T-cell (primary cell): ENCODE measurements around the gene KIFAP3. TPM values are rescaled to one million over a fixed set of nuclear protein-coding genes. Genes with fewer than 3 reads are reported as not detected.

Source experiments
- ATAC-seq, 4 experiments: fragments of 200-7000 bp in 3 of 4; fragments of 150-1000 bp in 1 of 4; cut with Tn5 transposase; replicated peaks in 1 of 4; 1 replicate in 3 of 4; 2 replicates in 1 of 4; pipeline ENCODE4 v1.10.0; 2021; ENCODE audit warnings: moderate library complexity in 3 of 4, mild to moderate bottlenecking in 2 of 4, moderate number of reproducible peaks in 1 of 4
- CTCF ChIA-PET, 2 donors: fragments of 300-600 bp; sonication (Branson Sonifier 250); formaldehyde crosslinking; loops; one replicate each; lab custom pipeline; 2022; ENCODE audit warnings: antibody characterized with exemption in 2 of 2; lab: Charles Lee
- POLR2A ChIA-PET, 2 donors: fragments of 300-600 bp; sonication (Branson Sonifier 250); formaldehyde crosslinking; loops; one replicate each; lab custom pipeline; 2022; ENCODE audit warnings: antibody characterized with exemption in 2 of 2; lab: Charles Lee
- DNase-seq, 35 experiments: peaks; one replicate each; pipeline versions ENCODE4 v3.0.0 to v3.0.0-alpha.2; 2013 to 2023
- H3K27ac ChIP-seq: one replicate; pipeline ENCODE4 v1.5.1; 2013; ENCODE audit warnings: low read length
- H3K27me3 ChIP-seq, 2 experiments: replicated peaks in 1 of 2; 1 replicate in 1 of 2; 2 replicates in 1 of 2; pipeline versions ENCODE4 v1.6.1 to v1.7.0; 2013; ENCODE audit warnings: low read length in 1 of 2, mixed read lengths in 1 of 2; ENCODE audit not compliant: control insufficient read depth in 2 of 2, insufficient read depth in 2 of 2; ENCODE audit errors: extremely low read depth in 1 of 2
- H3K36me3 ChIP-seq, 2 donors: 1 replicate in 1 of 2; 2 replicates in 1 of 2; pipeline versions ENCODE4 v1.6.1 to v1.7.0; 2013; ENCODE audit warnings: low read length in 1 of 2; ENCODE audit not compliant: control insufficient read depth in 2 of 2, insufficient read depth in 1 of 2; ENCODE audit errors: extremely low read depth in 1 of 2
- H3K4me1 ChIP-seq, 2 experiments: 1 replicate in 1 of 2; 2 replicates in 1 of 2; pipeline versions ENCODE4 v1.6.1 to v1.7.0; 2013; ENCODE audit warnings: low read length in 2 of 2, mixed read lengths in 1 of 2; ENCODE audit not compliant: insufficient read depth in 2 of 2, control insufficient read depth in 1 of 2; ENCODE audit errors: extremely low read depth in 1 of 2
- H3K4me3 ChIP-seq, 2 donors: 1 replicate in 1 of 2; 2 replicates in 1 of 2; pipeline versions ENCODE4 v1.5.1 to v1.7.0; 2013; ENCODE audit warnings: mild to moderate bottlenecking in 2 of 2, low read length in 1 of 2, moderate library complexity in 1 of 2; ENCODE audit not compliant: control insufficient read depth in 1 of 2; ENCODE audit errors: extremely low read depth in 1 of 2
- H3K9me3 ChIP-seq: 2 replicates; pipeline ENCODE4 v1.7.0; 2013
- H3K27ac Mint-ChIP-seq, 2 donors: one replicate each; pipeline ENCODE4 v1.8.0; 2020 to 2021; ENCODE audit warnings: mild to moderate bottlenecking in 2 of 2, mixed read lengths in 2 of 2
- H3K27me3 Mint-ChIP-seq, 2 donors: one replicate each; pipeline ENCODE4 v1.8.0; 2021 to 2022; ENCODE audit warnings: mixed read lengths in 2 of 2
- H3K36me3 Mint-ChIP-seq: one replicate; pipeline ENCODE4 v1.8.0; 2021; ENCODE audit warnings: mixed read lengths
- H3K4me1 Mint-ChIP-seq, 3 donors: one replicate each; pipeline ENCODE4 v1.8.0; 2020 to 2022; ENCODE audit warnings: mixed read lengths in 3 of 3, mild to moderate bottlenecking in 1 of 3
- H3K4me3 Mint-ChIP-seq, 3 donors: one replicate each; pipeline ENCODE4 v1.8.0; 2020 to 2022; ENCODE audit warnings: mild to moderate bottlenecking in 3 of 3, mixed read lengths in 3 of 3, moderate library complexity in 3 of 3
- H3K9me3 Mint-ChIP-seq, 3 donors: one replicate each; pipeline ENCODE4 v1.8.0; 2020 to 2022; ENCODE audit warnings: mixed read lengths in 3 of 3
- WGBS: methylation state at CpG from one replicate; pipeline ENCODE4 v1.1.5; 2013; ENCODE audit warnings: missing lambda C conversion rate; ENCODE audit not compliant: insufficient coverage; 5-methylcytosine and 5-hydroxymethylcytosine counted together
- total RNA-seq, 35 experiments: library from RNA in 6 of 35; stranded (reverse) in 6 of 35; fragments of 120-200 nt in 1 of 35; gene quantifications; one replicate each; pipeline versions ENCODE4 v1.2.1 to v1.2.4 and lab custom pipeline; 2013 to 2026

KIFAP3 gene
- total RNA-seq, 5 donors from 2014 or later (not counting 1 experiment from before 2014, with no cell fraction given) = 13.8 to 20.2 (median 16.6) TPM

DNA sequence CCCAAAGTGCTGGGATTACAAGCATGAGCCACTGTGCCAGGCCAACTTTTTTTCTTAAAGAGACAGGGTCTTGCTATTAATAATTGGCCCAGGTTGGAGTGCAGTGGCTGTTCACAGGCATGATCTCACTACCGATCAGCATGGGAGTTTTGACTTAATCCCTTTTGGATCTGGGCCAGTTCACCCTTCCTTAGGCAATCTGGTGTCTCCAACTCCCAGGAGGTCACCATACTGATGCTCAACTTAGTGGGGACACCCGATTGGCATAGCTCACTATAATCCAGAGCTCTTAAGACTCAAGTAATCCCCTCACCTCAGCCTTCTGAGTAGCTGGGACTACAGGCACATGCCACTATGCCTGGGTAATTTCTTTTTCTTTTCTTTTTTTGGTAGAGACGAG is 116.6 kb downstream of the KIFAP3 start:
- no peaks in the 10 kb centered on the region for H3K9me3 Mint-ChIP-seq
- Histone ChIP-seq H3K36me3 (peaks cover 0 to 14% of the 10 kb centered on the region in 2 donors), H3K4me1 (no peaks in the 10 kb centered on the region), H3K27ac (no peak overlapping the region), H3K27me3 (no peaks in the 10 kb centered on the region), H3K4me3 (no peak overlapping the region), H3K9me3 (no peaks in the 10 kb centered on the region)
- H3K4me3 Mint-ChIP-seq = no peak overlapping the region
- H3K4me1 Mint-ChIP-seq = no peaks in the 10 kb centered on the region
- no peaks in the 10 kb centered on the region for H3K27me3 Mint-ChIP-seq
- ATAC-seq = no peak
- ChIA-PET POLR2A (no interaction called here), CTCF (no interaction called here)
- peaks cover 21% of the 10 kb centered on the region for H3K36me3 Mint-ChIP-seq
- no peak overlapping the region for H3K27ac Mint-ChIP-seq
- DNase-seq = no peak
- WGBS = 100% methylated on average over 2 of the region's 3 CpGs

DNA sequence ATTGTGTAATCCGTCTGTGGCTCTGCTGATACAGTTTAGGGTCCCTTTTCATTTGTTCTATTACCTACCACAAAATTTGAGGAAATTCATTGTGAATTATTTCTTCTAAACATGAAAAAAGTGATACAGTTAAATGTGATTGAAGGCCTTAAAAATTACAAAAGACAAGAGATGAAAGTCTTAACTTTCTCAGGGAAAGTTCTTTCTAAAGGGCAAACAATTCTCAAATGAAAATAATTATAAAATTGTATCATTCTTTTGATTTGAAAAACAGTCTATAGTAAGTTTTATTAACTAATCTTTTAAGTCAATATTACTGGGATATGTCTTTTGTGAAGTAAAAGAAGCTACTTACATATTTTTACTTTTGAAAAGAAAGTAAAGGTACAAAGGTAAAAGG is 123.4 kb downstream of the KIFAP3 start:
- Histone ChIP-seq H3K36me3 (peaks cover 0 to 7% of the 10 kb centered on the region in 2 donors), H3K4me1 (no peaks in the 10 kb centered on the region), H3K4me3 (no peak overlapping the region), H3K9me3 (no peaks in the 10 kb centered on the region), H3K27me3 (no peaks in the 10 kb centered on the region), H3K27ac (no peak overlapping the region)
- ChIA-PET POLR2A (no interaction called here), CTCF (no interaction called here)
- WGBS = no CpG with 5 or more reads among the region's 1 CpG
- H3K36me3 Mint-ChIP-seq = peaks cover 17% of the 10 kb centered on the region
- H3K4me3 Mint-ChIP-seq = no peak overlapping the region
- H3K4me1 Mint-ChIP-seq = no peaks in the 10 kb centered on the region
- ATAC-seq (no peak), DNase-seq (no peak)
- no peak overlapping the region for H3K27ac Mint-ChIP-seq
- no peaks in the 10 kb centered on the region for H3K9me3 Mint-ChIP-seq
- H3K27me3 Mint-ChIP-seq = no peaks in the 10 kb centered on the region

DNA sequence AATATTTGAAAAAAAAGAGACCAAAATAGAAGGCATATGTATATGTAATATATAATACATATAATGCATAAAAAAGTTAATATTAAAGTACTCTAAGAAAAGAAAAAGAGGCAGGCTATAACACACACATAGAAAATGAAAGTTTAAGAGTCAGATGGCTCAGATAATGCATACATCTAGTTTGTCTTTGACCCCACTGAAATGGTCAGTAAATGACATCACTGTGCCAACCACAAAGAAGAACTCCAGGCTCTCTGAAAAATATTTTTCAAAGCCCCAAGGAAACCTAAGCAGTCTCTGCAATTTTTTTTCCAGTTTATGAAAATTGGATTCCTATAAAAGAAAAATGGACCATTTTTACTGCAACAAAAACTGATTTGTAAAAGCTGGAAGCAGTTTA is 125.4 kb downstream of the KIFAP3 start:
- no peak overlapping the region for H3K4me3 ChIP-seq
- H3K36me3 ChIP-seq = peaks cover 4 to 7% of the 10 kb centered on the region in 2 donors
- ATAC-seq (no peak), DNase-seq (no peak)
- H3K4me1 ChIP-seq = no peaks in the 10 kb centered on the region
- Mint-ChIP-seq H3K9me3 (no peaks in the 10 kb centered on the region), H3K27me3 (no peaks in the 10 kb centered on the region), H3K4me1 (no peaks in the 10 kb centered on the region), H3K36me3 (peaks cover 19% of the 10 kb centered on the region), H3K4me3 (no peak overlapping the region), H3K27ac (no peak overlapping the region)
- H3K27me3 ChIP-seq = no peaks in the 10 kb centered on the region
- ChIA-PET POLR2A (no interaction called here), CTCF (interaction anchor here in 1 of 2 donors (0.6 kb wide), 1 partner anchor 708 kb away, joined by 3 read pairs; no protein-coding TSS in a partner anchor)
- no peaks in the 10 kb centered on the region for H3K9me3 ChIP-seq
- H3K27ac ChIP-seq = no peak overlapping the region

DNA sequence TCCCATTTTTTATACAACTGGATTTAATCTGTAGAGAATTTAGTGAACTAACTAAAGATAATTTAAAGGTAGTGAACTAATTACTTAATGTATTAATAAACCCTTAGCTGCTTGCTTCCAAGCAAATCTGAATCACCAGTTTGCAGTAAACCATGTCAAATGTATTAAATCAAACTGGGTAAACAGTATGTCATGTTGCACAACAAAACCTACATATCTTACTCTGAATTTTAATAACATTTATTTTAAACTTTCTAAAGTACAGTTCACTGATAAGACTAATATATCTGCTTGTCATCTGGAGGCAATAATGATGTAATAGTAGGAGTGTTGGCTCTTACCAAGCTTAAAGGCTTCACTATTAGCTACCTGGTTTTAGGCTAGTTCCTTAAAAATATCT is 128.3 kb downstream of the KIFAP3 start:
- Histone ChIP-seq H3K36me3 (peaks cover 2 to 4% of the 10 kb centered on the region in 2 donors), H3K4me3 (no peak overlapping the region), H3K27me3 (no peaks in the 10 kb centered on the region), H3K27ac (no peak overlapping the region), H3K4me1 (no peaks in the 10 kb centered on the region), H3K9me3 (no peaks in the 10 kb centered on the region)
- DNase-seq = no peak
- no peak overlapping the region for H3K4me3 Mint-ChIP-seq
- CTCF ChIA-PET = interaction anchor here in 1 of 2 donors (0.6 kb wide), 1 partner anchor 674 kb away, joined by 3 read pairs; no protein-coding TSS in a partner anchor
- POLR2A ChIA-PET = interaction anchor here in 1 of 2 donors (0.6 kb wide), 1 partner anchor 1538 kb away, joined by 3 read pairs; no protein-coding TSS in a partner anchor
- peaks cover 10% of the 10 kb centered on the region for H3K36me3 Mint-ChIP-seq
- no peaks in the 10 kb centered on the region for H3K27me3 Mint-ChIP-seq
- H3K27ac Mint-ChIP-seq = no peak overlapping the region
- ATAC-seq = no peak
- no peaks in the 10 kb centered on the region for H3K9me3 Mint-ChIP-seq
- no peaks in the 10 kb centered on the region for H3K4me1 Mint-ChIP-seq

DNA sequence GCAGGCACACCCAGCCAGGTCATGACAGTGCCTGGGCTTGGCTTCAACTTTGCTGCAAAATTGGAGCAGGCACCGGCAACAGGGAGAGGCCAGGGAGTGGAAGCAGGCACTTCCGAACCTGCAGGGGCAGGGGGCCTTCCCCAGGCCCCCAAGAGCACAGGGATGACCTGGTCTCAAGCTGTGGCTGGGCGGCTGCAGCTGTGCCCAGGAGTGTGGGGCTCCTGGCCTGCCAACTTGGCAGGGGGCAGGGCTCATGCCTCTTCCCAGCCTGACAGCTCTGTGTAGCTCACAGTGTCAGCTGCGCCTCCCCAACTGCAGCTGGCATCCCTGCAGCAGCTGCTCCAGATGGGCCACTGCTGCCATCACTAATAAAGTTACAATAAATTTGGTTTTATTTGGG is 129.3 kb downstream of the KIFAP3 start:
- no peak overlapping the region for H3K27ac Mint-ChIP-seq
- 96% methylated on average over 3 of the region's 4 CpGs for WGBS
- no peaks in the 10 kb centered on the region for H3K27me3 Mint-ChIP-seq
- H3K36me3 Mint-ChIP-seq = peaks cover 8% of the 10 kb centered on the region
- Histone ChIP-seq H3K36me3 (peaks cover 2 to 4% of the 10 kb centered on the region in 2 donors), H3K27ac (no peak overlapping the region), H3K9me3 (no peaks in the 10 kb centered on the region), H3K27me3 (no peaks in the 10 kb centered on the region), H3K4me1 (no peaks in the 10 kb centered on the region), H3K4me3 (no peak overlapping the region)
- no peaks in the 10 kb centered on the region for H3K4me1 Mint-ChIP-seq
- DNase-seq (no peak), ATAC-seq (no peak)
- POLR2A ChIA-PET = no interaction called here
- H3K9me3 Mint-ChIP-seq = no peaks in the 10 kb centered on the region
- CTCF ChIA-PET = no interaction called here
- no peak overlapping the region for H3K4me3 Mint-ChIP-seq

DNA sequence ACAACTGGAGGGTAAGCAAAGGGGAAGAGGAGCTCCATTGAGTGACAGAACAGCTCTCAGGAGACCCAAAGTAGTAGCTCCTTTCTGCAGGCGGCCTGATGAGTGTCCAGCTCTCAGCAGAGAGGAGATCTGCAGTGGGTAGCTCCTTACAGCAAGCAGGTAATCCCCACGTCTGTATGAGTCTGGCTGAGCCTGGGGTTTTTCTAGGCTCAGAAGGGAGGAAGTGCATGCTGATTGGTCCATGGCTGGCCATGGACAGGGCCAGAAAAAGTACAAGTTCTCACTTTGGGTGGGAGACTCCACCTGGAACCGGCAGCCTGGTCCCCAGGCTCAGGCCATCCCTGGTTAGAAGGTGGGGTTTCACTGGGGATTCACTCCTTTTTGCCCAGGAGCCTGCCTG is 129.9 kb downstream of the KIFAP3 start:
- H3K27ac Mint-ChIP-seq = no peak overlapping the region
- Histone ChIP-seq H3K9me3 (no peaks in the 10 kb centered on the region), H3K4me3 (no peak overlapping the region), H3K4me1 (no peaks in the 10 kb centered on the region), H3K36me3 (peaks cover 2 to 4% of the 10 kb centered on the region in 2 donors), H3K27ac (no peak overlapping the region), H3K27me3 (no peaks in the 10 kb centered on the region)
- no peaks in the 10 kb centered on the region for H3K9me3 Mint-ChIP-seq
- H3K4me1 Mint-ChIP-seq = no peaks in the 10 kb centered on the region
- ChIA-PET POLR2A (no interaction called here), CTCF (interaction anchor here in 1 of 2 donors (1.0 kb wide), 1 partner anchor 16 kb away, joined by 5 read pairs; no protein-coding TSS in a partner anchor)
- no peak overlapping the region for H3K4me3 Mint-ChIP-seq
- 90% methylated on average over 3 of the region's 3 CpGs for WGBS
- H3K27me3 Mint-ChIP-seq = no peaks in the 10 kb centered on the region
- peaks cover 14% of the 10 kb centered on the region for H3K36me3 Mint-ChIP-seq
- no peak for ATAC-seq
- no peak for DNase-seq
